A549 (cell line): ENCODE results near the gene CDK17.

Source experiments
- BHLHE40 ChIP-seq: IDR thresholded peaks from 2 replicates; pipeline ENCODE4 v1.6.1; 2012; ENCODE audit warnings: low read depth, low read length, inconsistent platforms
- CBX2 ChIP-seq: fragments of 200-600 bp; sonication (generic); IDR thresholded peaks from 2 replicates; pipeline ENCODE4 v1.6.1; 2016; ENCODE audit warnings: low read depth, mild to moderate bottlenecking, borderline replicate concordance
- CEBPB ChIP-seq, 2 experiments: fragments of >200 bp in 1 of 2; sonication (Bioruptor Twin) in 1 of 2; formaldehyde crosslinking in 1 of 2; IDR thresholded peaks; 2 replicates each; pipeline ENCODE4 v1.6.1; 2012 to 2016
- CHD2 ChIP-seq: fragments of 150-350 bp; IDR thresholded peaks from 2 replicates; pipeline ENCODE4 v1.6.1; 2014; ENCODE audit warnings: low read length; ENCODE audit not compliant: partially characterized antibody
- CTCF ChIP-seq: fragments of >200 bp; sonication (Bioruptor Twin); formaldehyde crosslinking; IDR thresholded peaks from 3 replicates; pipeline ENCODE4 v1.5.1; 2016
- EHMT2 ChIP-seq: fragments of 200-600 bp; sonication (generic); IDR thresholded peaks from 2 replicates; pipeline ENCODE4 v1.6.1; 2016; ENCODE audit warnings: antibody characterized with exemption, low read depth, mild to moderate bottlenecking, moderate library complexity
- HDAC2 ChIP-seq: fragments of 200-600 bp; sonication (generic); IDR thresholded peaks from 2 replicates; pipeline ENCODE4 v1.6.1; 2016
- MYC ChIP-seq: IDR thresholded peaks from 2 replicates; pipeline ENCODE4 v1.6.1; 2012; ENCODE audit warnings: mild to moderate bottlenecking, inconsistent platforms, low read length, improper control_type of control experiment, borderline replicate concordance
- NFE2L2 ChIP-seq: fragments of 150-350 bp; conservative IDR thresholded peaks from 2 replicates; pipeline ENCODE4 v1.6.1; 2014; ENCODE audit warnings: low read length
- REST ChIP-seq: fragments of 200-600 bp; sonication (generic); IDR thresholded peaks from 2 replicates; pipeline ENCODE4 v1.6.1; 2016; ENCODE audit warnings: antibody characterized with exemption, mild to moderate bottlenecking, moderate library complexity

- no peak for TF ChIP-seq HDAC2
- TF ChIP-seq CTCF, result no peak
- no peak for TF ChIP-seq EHMT2
- TF ChIP-seq CEBPB (IDR thresholded peaks at IDR 0.05), result no peak
- no peak for TF ChIP-seq CHD2
- no peak for TF ChIP-seq CBX2
- no peak for TF ChIP-seq BHLHE40
- no peak for TF ChIP-seq REST
- TF ChIP-seq MYC, result no peak
- TF ChIP-seq NFE2L2, result no peak
Measured at GRCh38 chr12:96398424-96399119, 1.7 kb downstream of the CDK17 start.
